Germinal center (tissue), 1 donor: ENCODE data around the gene NEU2.

ENCODE experiments used
- DNase-seq: peaks from one replicate; pipeline ENCODE4 v3.0.0; 2012; ENCODE audit warnings: mixed read lengths, low spot score

The NEU2 gene

DNA sequence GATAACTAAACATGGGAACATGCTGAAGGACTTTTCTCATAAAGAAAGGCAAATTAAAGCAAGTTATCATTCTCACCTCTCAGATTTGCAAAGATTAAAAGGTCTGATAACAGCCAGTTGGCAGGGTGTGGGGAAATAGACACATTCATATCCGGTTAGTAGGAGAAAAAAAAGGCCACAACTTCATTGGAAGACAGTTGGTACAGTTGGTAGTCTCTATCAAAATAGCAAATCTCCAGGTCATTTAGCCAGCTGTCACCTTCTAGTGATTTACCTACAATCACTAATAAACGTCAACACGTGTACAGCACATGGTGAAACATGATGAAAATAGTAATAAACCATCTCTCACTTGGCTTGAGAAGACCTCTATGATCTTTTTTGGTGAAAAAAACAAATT is 44.3 kb downstream of the NEU2 start:
- no peak for DNase-seq

DNA sequence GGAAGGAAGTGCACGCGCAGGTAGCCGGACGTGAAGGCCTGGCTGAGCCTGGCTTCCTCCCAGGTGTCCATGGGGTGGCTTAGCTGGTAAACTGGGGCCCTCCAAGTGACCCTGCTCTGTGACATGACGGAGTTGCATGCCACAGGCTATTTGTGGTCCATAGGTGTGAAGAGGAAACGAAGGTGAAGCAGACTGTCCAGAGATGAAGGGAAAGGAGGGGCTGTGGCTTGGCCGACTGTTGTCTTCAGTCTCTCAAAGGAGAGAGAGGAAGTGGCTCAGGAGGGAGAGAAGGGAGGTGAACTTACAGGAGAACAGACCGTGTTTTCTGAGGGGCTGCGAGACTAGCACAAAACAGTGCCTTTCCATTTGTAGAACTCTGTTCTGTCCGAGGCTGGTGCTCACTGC is 47.0 kb downstream of the NEU2 start:
- DNase-seq, result no peak

DNA sequence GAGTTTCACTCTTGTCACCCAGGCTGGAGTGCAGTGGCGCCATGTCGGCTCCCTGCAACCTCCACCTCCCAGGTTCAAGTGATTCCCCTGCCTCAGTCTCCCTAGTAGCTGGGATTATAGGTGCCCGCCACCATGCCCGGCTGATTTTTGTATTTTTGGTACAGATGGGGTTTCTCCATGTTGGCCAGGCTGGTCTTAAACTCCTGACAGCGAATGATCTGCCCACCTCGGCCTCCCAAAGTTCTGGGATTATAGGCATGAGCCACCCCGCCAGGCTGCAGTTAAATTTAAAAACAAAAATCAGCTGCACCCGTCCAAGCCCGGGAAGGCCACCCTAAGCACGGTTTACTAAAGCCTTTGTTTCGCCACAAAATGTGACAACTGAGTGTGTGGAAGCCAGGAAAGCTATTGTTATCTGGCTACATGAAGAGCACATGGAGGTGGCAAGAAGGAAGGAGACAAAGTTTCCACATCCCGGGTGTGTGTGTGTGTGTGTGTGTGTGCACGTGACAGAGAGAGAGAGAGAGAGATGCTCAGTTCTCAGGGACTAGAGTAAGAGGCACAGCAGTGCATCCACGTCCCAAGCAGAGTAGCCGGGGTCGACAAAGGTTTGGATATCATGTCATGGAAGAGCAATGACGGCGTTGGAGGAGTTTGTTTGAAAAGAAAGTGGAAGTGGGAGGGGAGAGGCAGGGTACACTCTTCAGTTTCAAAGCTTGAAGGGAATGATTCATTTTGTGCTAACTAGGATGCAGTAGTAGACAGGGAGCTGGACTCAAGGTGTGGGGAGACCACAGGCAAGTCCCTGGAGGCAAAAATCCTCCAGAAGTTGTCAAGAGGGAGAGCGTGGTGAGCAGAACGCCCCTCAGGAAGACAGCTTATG is 47.7 kb downstream of the NEU2 start:
- DNase-seq, result no peak

DNA sequence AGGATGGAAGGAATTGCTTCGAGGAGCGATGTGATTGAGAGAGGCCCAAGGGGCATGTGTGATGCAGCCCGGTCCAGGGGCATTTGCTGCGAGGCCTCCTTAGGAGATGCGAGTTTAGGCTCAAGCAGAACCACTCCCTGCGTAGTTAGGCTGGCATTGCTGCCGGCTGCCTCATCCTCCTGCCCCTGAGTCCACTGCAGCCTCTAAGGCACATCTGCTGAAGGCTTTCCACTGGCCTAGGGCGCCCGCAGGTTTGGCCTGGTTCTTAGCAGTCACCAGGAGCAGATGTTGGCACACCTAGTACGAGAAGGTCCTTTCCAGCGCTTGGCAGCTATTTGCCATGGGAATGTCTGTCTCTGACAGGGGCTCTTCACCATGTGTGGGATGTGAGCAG is 48.4 kb downstream of the NEU2 start:
- DNase-seq, result no peak

DNA sequence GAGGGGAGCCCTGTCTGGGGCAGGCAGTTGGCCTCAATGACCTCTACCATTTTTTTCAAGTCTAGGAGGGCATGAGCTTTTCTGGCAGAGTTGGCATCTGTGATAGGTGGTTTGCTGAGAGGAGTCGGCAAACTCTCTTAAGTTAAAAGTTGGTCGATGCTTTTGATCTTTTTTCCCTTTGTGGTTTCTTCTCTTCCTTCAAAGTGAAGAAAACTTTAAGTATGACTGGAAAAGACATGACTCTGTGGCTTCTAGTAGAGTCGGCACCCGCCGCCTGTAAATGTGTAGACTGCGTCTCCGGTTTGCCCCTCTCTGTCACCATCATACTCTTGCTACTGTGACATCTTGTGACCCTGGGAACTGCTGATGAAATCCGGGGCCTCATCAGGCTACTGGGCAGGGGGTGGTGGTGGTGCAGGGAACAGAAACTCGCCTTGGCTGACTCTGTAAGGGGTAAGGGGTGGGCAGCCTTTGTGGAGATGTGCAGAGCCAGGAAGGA is 48.8 kb downstream of the NEU2 start:
- no peak for DNase-seq

DNA sequence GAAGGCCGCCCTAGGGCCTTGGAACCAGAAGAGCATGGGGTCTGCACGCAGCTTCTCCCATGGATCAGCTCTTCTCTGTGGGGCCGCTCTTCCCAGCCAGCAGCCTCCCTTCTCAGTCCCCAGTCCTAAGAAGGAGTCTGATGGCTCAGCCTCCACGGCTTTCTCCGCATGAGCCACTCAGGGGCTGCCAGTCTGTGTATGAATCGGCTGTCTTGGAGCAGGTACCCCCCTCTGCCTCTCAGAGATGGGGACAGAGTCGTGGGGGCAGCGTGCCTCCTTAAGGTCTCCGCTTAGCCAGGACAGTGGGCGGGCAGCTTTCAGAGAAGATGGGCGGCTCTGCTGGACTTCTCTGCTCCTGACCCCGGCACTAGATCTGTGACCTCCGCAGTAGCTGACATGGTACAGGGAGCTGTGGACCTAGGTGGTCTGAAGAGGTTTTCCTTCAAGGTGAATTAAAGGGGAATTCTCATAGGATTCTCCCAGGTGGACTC is 49.3 kb downstream of the NEU2 start:
- no peak for DNase-seq

DNA sequence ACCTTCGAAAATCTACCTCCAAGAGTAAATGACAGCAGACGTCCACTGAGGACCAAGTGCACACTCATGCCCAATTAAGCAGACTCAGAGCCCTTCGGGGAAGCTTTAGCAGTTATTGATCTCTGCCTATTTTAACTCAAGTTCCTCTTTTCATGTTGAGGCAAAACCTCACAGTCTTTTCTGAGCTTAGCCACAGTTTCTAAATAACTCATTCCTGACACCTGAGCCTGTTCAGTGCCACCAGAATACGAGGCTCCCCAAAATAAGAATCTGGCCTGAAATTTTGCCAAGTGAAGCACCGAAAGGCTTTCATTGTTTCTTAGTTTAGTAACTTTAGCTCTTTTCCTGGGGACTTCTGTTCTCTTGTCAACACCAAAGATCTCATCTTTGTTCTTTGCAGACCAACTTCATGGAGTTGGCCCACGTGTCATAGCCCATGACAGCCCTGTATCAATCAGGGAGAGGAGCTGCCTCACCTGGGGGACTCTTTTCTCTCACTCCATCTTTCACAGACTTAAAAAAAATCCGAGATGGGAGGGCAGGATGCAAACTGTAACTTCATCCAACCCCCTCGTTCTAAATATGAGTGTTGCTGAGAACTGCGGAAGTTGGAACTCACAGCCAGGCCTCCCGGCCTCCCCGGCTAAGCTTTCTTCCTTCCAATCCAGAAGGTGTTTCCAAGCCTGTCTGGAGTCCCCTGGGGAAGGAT is 49.9 kb downstream of the NEU2 start:
- no peak for DNase-seq

DNA sequence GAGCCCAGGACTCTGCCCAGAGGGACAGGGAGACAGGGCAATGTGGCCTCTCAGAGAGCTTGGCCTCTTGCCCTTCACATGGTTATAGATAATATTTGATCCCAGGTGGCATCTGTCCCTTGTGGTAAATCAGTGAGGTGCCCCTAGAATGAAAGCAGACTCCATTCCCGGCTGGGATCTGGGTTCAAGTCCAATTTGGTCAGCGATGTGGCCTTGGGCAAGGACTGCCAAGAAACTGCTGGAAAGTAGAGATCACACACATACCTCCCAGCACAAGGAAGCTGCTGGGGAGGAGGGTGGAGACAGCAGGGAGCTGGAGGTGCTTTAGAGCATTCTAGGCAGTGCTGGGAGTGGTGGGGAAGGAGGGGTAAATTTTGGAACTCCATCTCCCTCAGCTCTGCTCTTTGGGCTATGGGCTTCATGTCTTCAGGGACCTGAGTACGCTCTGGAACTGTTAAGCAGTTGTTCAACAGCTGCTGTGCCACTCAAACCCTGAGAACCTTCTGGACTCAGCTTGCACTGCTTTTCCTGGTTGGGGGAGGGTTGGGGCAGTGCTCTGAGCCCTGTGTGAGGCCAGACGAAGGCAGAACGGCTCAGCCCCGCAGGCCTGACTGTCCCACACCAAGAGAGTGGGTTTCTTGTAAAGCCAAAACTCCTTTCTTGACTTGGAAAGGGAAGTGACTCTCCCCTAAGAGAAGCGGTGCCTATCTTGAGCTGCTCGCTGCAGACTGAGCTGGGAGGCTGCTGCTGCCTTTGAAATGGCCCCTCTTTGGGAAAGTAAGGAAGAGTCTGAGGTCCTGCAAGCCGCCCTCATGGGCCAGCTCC is 50.7 kb downstream of the NEU2 start:
- no peak for DNase-seq

DNA sequence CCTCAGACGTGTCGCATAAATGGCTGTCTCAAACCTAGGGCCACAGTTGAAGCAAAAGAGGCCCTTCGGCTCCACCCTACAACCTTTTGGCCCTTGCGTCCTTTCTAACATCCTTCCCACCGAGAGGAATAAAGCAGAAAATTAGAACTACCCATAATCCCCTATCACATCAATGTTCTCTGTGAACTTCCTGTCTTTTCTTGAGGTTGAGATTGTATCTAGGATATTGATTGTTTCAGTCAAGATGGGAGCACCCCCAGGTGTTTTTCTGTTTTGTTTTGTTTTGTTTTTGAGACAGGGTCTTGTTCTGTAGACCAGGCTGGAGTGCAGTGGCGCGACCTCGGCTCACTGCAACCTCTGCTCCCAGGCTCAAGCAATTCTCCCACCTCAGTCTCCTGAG is 51.3 kb downstream of the NEU2 start:
- DNase-seq, result no peak

DNA sequence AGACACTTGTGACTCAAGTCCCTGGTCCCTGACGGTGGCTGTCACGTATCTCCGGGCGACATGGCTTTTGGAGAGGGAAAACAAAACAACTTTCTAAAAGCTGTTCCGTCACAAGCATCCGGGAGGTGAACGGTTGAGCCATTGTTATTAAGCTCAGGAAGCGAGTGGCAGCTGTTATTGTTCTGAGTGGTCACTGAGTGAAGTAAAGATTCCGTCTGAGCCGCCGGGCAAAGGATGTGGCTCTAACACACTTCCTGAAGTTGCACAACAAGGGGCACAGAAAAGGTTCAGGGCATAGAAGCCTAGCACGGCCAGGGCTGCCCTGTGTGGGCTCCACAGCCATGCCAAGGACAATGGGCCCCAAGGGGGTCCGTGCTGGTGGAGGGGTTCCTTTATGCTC is 52.0 kb downstream of the NEU2 start:
- no peak for DNase-seq
